Measurements from ENCODE around the gene METTL9. TPM values are rescaled to one million over a fixed set of nuclear protein-coding genes. Genes with fewer than 3 reads are reported as not detected.
A peak's percentile ranks its signal among the peaks of the same experiment; 100 is the strongest.
"Not testable (repeated sequence)": the region's sequence is repeated elsewhere in the genome, so short reads cannot be mapped to it uniquely, and the experiment has no call there.

Gene METTL9
- total RNA-seq, 1 donor from 2014 or later: 47.8 TPM

- H3K4me3 ChIP-seq: peak overlapping the region; percentile 27
These were observed 42.6 kb upstream of the METTL9 start for GRCh38 chr16:21556651-21557241.

GRCh38 chr16:21560462-21560861 lies 38.9 kb upstream of the METTL9 start:
- intact Hi-C loops (cut with micrococcal nuclease): no loop called here

More at GRCh38 chr16:21556651-21557241, 42.6 kb upstream of the METTL9 start:
- H3K9me3 ChIP-seq (replicated peaks); H3K36me3 ChIP-seq: not testable (repeated sequence)
- DNase-seq: peak; percentile 79
- H3K4me1 ChIP-seq: peaks cover 26% of the 10 kb centered on the region
- peaks cover 18% of the 10 kb centered on the region for H3K27me3 ChIP-seq (ENCODE audit: low read depth)
- peak overlapping the region; percentile 80 for H3K27ac ChIP-seq (replicated peaks)
- intact Hi-C loops (cut with micrococcal nuclease): loop anchor here (10.0 kb wide), 1 partner anchor 372 kb away; no protein-coding TSS in a partner anchor

GRCh38 chr16:21563676-21564075 lies 35.7 kb upstream of the METTL9 start:
- H3K27me3 ChIP-seq (ENCODE audit: low read depth): no peaks in the 10 kb centered on the region
- H3K4me3 ChIP-seq: no peak overlapping the region
- intact Hi-C loops (cut with micrococcal nuclease): no loop called here
- TF ChIP-seq CTCF (IDR thresholded peaks at IDR 0.05; ENCODE audit: borderline replicate concordance): no peak
- H3K27ac ChIP-seq (replicated peaks): no peak overlapping the region
- H3K36me3 ChIP-seq: no peaks in the 10 kb centered on the region
- DNase-seq: no peak
- H3K4me1 ChIP-seq: peaks cover 5% of the 10 kb centered on the region
- no peaks in the 10 kb centered on the region for H3K9me3 ChIP-seq (replicated peaks)

More at GRCh38 chr16:21560462-21560861, 38.9 kb upstream of the METTL9 start:
- no peak for DNase-seq
- Histone ChIP-seq H3K4me1 (peaks cover 16% of the 10 kb centered on the region), H3K4me3 (no peak overlapping the region), H3K9me3 (replicated peaks) (no peaks in the 10 kb centered on the region), H3K27ac (replicated peaks) (no peak overlapping the region), H3K27me3 (ENCODE audit: low read depth) (peaks cover 2% of the 10 kb centered on the region), H3K36me3 (no peaks in the 10 kb centered on the region)
- TF ChIP-seq CTCF (IDR thresholded peaks at IDR 0.05; ENCODE audit: borderline replicate concordance): no peak

- H3K4me3 ChIP-seq; H3K36me3 ChIP-seq; H3K27me3 ChIP-seq (ENCODE audit: low read depth); H3K9me3 ChIP-seq (replicated peaks); H3K27ac ChIP-seq (replicated peaks); intact Hi-C loops (cut with micrococcal nuclease); H3K4me1 ChIP-seq; DNase-seq: not testable (repeated sequence)
These were observed 35.0 kb upstream of the METTL9 start for GRCh38 chr16:21564367-21564766.

- Histone ChIP-seq H3K27me3 (ENCODE audit: low read depth) (no peaks in the 10 kb centered on the region), H3K4me1 (peaks cover 5% of the 10 kb centered on the region), H3K27ac (replicated peaks) (no peak overlapping the region), H3K36me3 (no peaks in the 10 kb centered on the region), H3K4me3 (no peak overlapping the region), H3K9me3 (replicated peaks) (no peaks in the 10 kb centered on the region)
- intact Hi-C loops (cut with micrococcal nuclease): no loop called here
- TF ChIP-seq CTCF (IDR thresholded peaks at IDR 0.05; ENCODE audit: borderline replicate concordance): no peak
- no peak for DNase-seq
These were observed 33.9 kb upstream of the METTL9 start for GRCh38 chr16:21565507-21565860.

- intact Hi-C loops (cut with micrococcal nuclease): no loop called here
- Histone ChIP-seq H3K4me1 (peaks cover 5% of the 10 kb centered on the region), H3K9me3 (replicated peaks) (no peaks in the 10 kb centered on the region), H3K4me3 (no peak overlapping the region), H3K27ac (replicated peaks) (no peak overlapping the region), H3K36me3 (no peaks in the 10 kb centered on the region), H3K27me3 (ENCODE audit: low read depth) (no peaks in the 10 kb centered on the region)
- no peak for DNase-seq
- no peak for TF ChIP-seq CTCF (IDR thresholded peaks at IDR 0.05; ENCODE audit: borderline replicate concordance)
These were observed 33.3 kb upstream of the METTL9 start for GRCh38 chr16:21565861-21566669.
